ENCODE data around the gene TIMM44. TPM values are rescaled to one million over a fixed set of nuclear protein-coding genes. Genes with fewer than 3 reads are reported as not detected.

The TIMM44 gene
- total RNA-seq, 1 experiment from 2014 or later: 114 TPM

- H2BK15ac ChIP-seq (ENCODE audit: low read depth, low read length): no peak overlapping the region
- Mint-ChIP-seq H3K27me3 (ENCODE audit: low read depth) (peaks cover 3% of the 10 kb centered on the region), H3K4me3 (no peak overlapping the region), H3K27ac (no peak overlapping the region; a peak in 1 of 7 replicates), H3K36me3 (ENCODE audit: insufficient read depth in 1 of 3, low read depth in 3 of 3) (peaks cover 14 to 33% (median 29%) of the 10 kb centered on the region in 3 experiments), H3K4me1 (peaks cover 13 to 19% of the 10 kb centered on the region in 2 experiments), H3K9me3 (no peaks in the 10 kb centered on the region; a peak in 3 of 5 replicates)
- H3K14ac ChIP-seq (ENCODE audit: insufficient read depth, low read length): no peak overlapping the region
- peaks cover 17% of the 10 kb centered on the region for H3K23me2 ChIP-seq (ENCODE audit: insufficient read length, low read depth, low read length, poor library complexity, severe bottlenecking)
- no peak overlapping the region for H3T11ph ChIP-seq (ENCODE audit: low read length)
- H3K23ac ChIP-seq (ENCODE audit: insufficient read length, low read depth, low read length): no peak overlapping the region
- no peak overlapping the region for H3K27ac ChIP-seq (ENCODE audit: insufficient read length, low read depth, low read length)
- H3K56ac ChIP-seq (ENCODE audit: insufficient read length, low read depth, low read length): no peak overlapping the region
- H3K4me1 ChIP-seq (ENCODE audit: insufficient read depth, low read length): 0 out of 2 replicates have a peak, but pooled peaks cover 4% of the 10 kb centered on the region
- DNase-seq: no peak
- TF ChIP-seq, protein P1, sequence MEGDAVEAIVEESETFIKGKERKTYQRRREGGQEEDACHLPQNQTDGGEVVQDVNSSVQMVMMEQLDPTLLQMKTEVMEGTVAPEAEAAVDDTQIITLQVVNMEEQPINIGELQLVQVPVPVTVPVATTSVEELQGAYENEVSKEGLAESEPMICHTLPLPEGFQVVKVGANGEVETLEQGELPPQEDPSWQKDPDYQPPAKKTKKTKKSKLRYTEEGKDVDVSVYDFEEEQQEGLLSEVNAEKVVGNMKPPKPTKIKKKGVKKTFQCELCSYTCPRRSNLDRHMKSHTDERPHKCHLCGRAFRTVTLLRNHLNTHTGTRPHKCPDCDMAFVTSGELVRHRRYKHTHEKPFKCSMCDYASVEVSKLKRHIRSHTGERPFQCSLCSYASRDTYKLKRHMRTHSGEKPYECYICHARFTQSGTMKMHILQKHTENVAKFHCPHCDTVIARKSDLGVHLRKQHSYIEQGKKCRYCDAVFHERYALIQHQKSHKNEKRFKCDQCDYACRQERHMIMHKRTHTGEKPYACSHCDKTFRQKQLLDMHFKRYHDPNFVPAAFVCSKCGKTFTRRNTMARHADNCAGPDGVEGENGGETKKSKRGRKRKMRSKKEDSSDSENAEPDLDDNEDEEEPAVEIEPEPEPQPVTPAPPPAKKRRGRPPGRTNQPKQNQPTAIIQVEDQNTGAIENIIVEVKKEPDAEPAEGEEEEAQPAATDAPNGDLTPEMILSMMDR (conservative IDR thresholded peaks at IDR 0.05): no peak
- H3K79me2 ChIP-seq (ENCODE audit: insufficient read depth, low read length): peaks cover 6% of the 10 kb centered on the region; the same call in 1 of the 2 replicates
- H2BK120ac ChIP-seq (ENCODE audit: low read depth, low read length, poor library complexity, severe bottlenecking): no peak overlapping the region
- H2AK5ac ChIP-seq (ENCODE audit: insufficient read length, low read length): no peak overlapping the region
- H2BK5ac ChIP-seq (ENCODE audit: insufficient read length, low read length): no peak overlapping the region
- H3K4ac ChIP-seq (ENCODE audit: low read depth, low read length): no peak overlapping the region
- no peak overlapping the region for H3K4me2 ChIP-seq (ENCODE audit: insufficient read depth, insufficient read length, low read length)
- no peaks in the 10 kb centered on the region for H3K79me1 ChIP-seq (ENCODE audit: insufficient read depth, low read depth, low read length, poor library complexity, severe bottlenecking)
- H4K8ac ChIP-seq (replicated peaks; ENCODE audit: insufficient read length, low read depth, low read length): no peak overlapping the region
- no CpG with 5 or more reads among the region's 11 CpGs for WGBS (ENCODE audit: extremely low coverage, insufficient read length, low lambda C conversion rate)
- H2AFZ ChIP-seq (ENCODE audit: low read length): no peak overlapping the region
- H2BK20ac ChIP-seq (ENCODE audit: low read depth, low read length, poor library complexity, severe bottlenecking): no peak overlapping the region
- H4K20me1 ChIP-seq (ENCODE audit: control insufficient read depth, insufficient read depth, insufficient read length): no peaks in the 10 kb centered on the region
- H4K5ac ChIP-seq (ENCODE audit: insufficient read length, low read depth, low read length): no peak overlapping the region
- H4K91ac ChIP-seq (ENCODE audit: insufficient read length, low read depth, low read length): no peak overlapping the region
- no peaks in the 10 kb centered on the region for H3K27me3 ChIP-seq (ENCODE audit: insufficient read depth, low read length)
- no peak overlapping the region for H3K18ac ChIP-seq (ENCODE audit: insufficient read length, low read depth, low read length)
- no peaks in the 10 kb centered on the region for H3K9me3 ChIP-seq (ENCODE audit: control insufficient read depth, low read depth, low read length)
- H3K9ac ChIP-seq (ENCODE audit: extremely low read depth, insufficient read length, low read length): no peak overlapping the region
- H2BK12ac ChIP-seq (ENCODE audit: insufficient read length, low read depth, low read length): no peak overlapping the region
Measured at GRCh38 chr19:7907544-7907943, 35.9 kb downstream of the TIMM44 start.
